ENCODE measurements around the gene DYNLT4.

GRCh38 chr1:44798481-44799365, 8.4 kb downstream of the DYNLT4 start:
- TF ChIP-seq CTCF (IDR thresholded peaks at IDR 0.05) (no peak), POLR2A (IDR thresholded peaks at IDR 0.05) (no peak)

Data from right lobe of liver (tissue), 4 donors.